Measurements from ENCODE around the gene C6orf136. TPM values are rescaled to one million over a fixed set of nuclear protein-coding genes. Genes with fewer than 3 reads are reported as not detected.

Gene C6orf136
- total RNA-seq, 1 donor from 2014 or later = 13.4 TPM

- no peaks in the 10 kb centered on the region for H3K27me3 Mint-ChIP-seq (ENCODE audit: low read depth)
- H3K4me3 Mint-ChIP-seq (ENCODE audit: unreplicated experiment) = peak within 1 kb of the TSS; percentile 99
- peak within 1 kb of the TSS; percentile 100 for H3K27ac Mint-ChIP-seq (ENCODE audit: unreplicated experiment)
- DNase-seq (ENCODE audit: low spot score) = peak; percentile 100
- no peaks in the 10 kb centered on the region for H3K9me3 Mint-ChIP-seq (ENCODE audit: low read depth)
- H3K36me3 Mint-ChIP-seq (ENCODE audit: low read depth) = peaks cover 19% of the 10 kb centered on the region
- H3K4me1 Mint-ChIP-seq (ENCODE audit: low read depth) = peaks cover 40% of the 10 kb centered on the region
- no peak for TF ChIP-seq CTCF (IDR thresholded peaks at IDR 0.05)
Observed at GRCh38 chr6:30616811-30617564, 29.9 kb upstream of the C6orf136 start, which contains the start of gene PPP1R10. Gene PPP1R10, minus strand, starts transcription at chr6:30617243. Its CDS starts 7,299 bp downstream, at chr6:30609944.

- peak; percentile 99 for DNase-seq (ENCODE audit: low spot score)
- peak within 1 kb of the TSS; percentile 99 for H3K4me3 Mint-ChIP-seq (ENCODE audit: unreplicated experiment)
- H3K27ac Mint-ChIP-seq (ENCODE audit: unreplicated experiment) = peak within 1 kb of the TSS; percentile 100
- peaks cover 21% of the 10 kb centered on the region for H3K36me3 Mint-ChIP-seq (ENCODE audit: low read depth)
- H3K9me3 Mint-ChIP-seq (ENCODE audit: low read depth) = no peaks in the 10 kb centered on the region
- no peaks in the 10 kb centered on the region for H3K27me3 Mint-ChIP-seq (ENCODE audit: low read depth)
- H3K4me1 Mint-ChIP-seq (ENCODE audit: low read depth) = peaks cover 34% of the 10 kb centered on the region
- no peak for TF ChIP-seq CTCF (IDR thresholded peaks at IDR 0.05)
Observed at GRCh38 chr6:30617565-30618269, 29.2 kb upstream of the C6orf136 start, which contains the start of gene MRPS18B. Gene MRPS18B, plus strand, starts transcription at chr6:30617840. Its CDS starts 26 bp downstream, at chr6:30617866.

GRCh38 chr6:30618270-30618797 is 28.6 kb upstream of the C6orf136 start:
- peaks cover 21% of the 10 kb centered on the region for H3K36me3 Mint-ChIP-seq (ENCODE audit: low read depth)
- H3K9me3 Mint-ChIP-seq (ENCODE audit: low read depth) = no peaks in the 10 kb centered on the region
- TF ChIP-seq CTCF (IDR thresholded peaks at IDR 0.05) = no peak
- H3K4me3 Mint-ChIP-seq (ENCODE audit: unreplicated experiment) = peak overlapping the region; percentile 99
- DNase-seq (ENCODE audit: low spot score) = peak; percentile 17
- peaks cover 28% of the 10 kb centered on the region for H3K4me1 Mint-ChIP-seq (ENCODE audit: low read depth)
- H3K27ac Mint-ChIP-seq (ENCODE audit: unreplicated experiment) = peak overlapping the region; percentile 100
- H3K27me3 Mint-ChIP-seq (ENCODE audit: low read depth) = no peaks in the 10 kb centered on the region

- no peak for TF ChIP-seq CTCF (IDR thresholded peaks at IDR 0.05)
- Mint-ChIP-seq H3K27ac (ENCODE audit: unreplicated experiment) (no peak overlapping the region), H3K36me3 (ENCODE audit: low read depth) (peaks cover 21% of the 10 kb centered on the region), H3K9me3 (ENCODE audit: low read depth) (no peaks in the 10 kb centered on the region), H3K4me1 (ENCODE audit: low read depth) (peaks cover 16% of the 10 kb centered on the region), H3K4me3 (ENCODE audit: unreplicated experiment) (no peak overlapping the region), H3K27me3 (ENCODE audit: low read depth) (no peaks in the 10 kb centered on the region)
- peak; percentile 52 for DNase-seq (ENCODE audit: low spot score)
Observed at GRCh38 chr6:30619561-30619960, 27.4 kb upstream of the C6orf136 start.

- H3K4me1 Mint-ChIP-seq (ENCODE audit: low read depth) = peaks cover 25% of the 10 kb centered on the region
- peaks cover 8% of the 10 kb centered on the region for H3K36me3 Mint-ChIP-seq (ENCODE audit: low read depth)
- no peak for DNase-seq (ENCODE audit: low spot score)
- no peaks in the 10 kb centered on the region for H3K27me3 Mint-ChIP-seq (ENCODE audit: low read depth)
- H3K9me3 Mint-ChIP-seq (ENCODE audit: low read depth) = no peaks in the 10 kb centered on the region
- H3K4me3 Mint-ChIP-seq (ENCODE audit: unreplicated experiment) = no peak overlapping the region
- H3K27ac Mint-ChIP-seq (ENCODE audit: unreplicated experiment) = no peak overlapping the region
- no peak for TF ChIP-seq CTCF (IDR thresholded peaks at IDR 0.05)
Observed at GRCh38 chr6:30625511-30625910, 21.4 kb upstream of the C6orf136 start.

Data from chondrocyte (in vitro differentiated cells).